ENCODE measurements around the gene PGBD5.

Gene PGBD5

DNA sequence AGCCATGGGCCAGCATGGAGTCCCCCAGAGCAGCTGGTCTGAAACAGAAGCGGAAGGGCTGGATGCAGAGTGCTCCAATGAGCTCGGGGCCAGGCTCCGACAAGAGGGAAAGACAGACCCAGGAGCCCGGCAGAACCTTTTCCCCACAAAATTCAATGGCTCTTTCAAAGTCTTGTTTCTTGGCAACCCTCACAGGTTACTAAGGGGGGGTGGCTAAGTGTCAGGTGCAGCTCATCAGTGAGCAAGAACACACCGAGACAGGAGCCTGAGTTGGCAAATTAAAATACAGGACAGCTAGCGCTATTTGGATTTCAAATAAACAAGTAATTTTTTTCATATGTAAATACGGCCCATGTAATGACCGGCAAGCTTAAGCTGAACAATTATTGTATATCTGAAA, 27.3 kb downstream of the PGBD5 start:
- DNase-seq = no peak

DNA sequence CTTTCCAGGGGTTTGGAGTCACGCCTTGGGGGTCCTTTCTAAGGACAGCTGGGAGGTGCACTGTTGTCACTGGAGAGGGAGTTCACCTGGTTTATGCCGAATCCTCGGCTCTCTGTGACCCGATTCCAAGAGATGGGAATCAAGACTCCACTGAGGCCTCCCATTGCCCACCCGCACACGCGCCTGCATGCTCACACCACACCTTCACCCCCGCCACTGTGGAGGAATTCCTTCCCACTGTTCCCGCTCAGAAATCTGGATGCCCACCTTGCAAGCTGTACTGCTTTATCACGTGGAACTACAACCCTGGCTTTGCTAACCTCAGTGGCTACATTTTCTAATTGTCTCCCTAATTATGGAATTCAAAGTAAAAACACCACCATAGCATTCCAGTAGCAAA, 29.2 kb downstream of the PGBD5 start:
- no peak for DNase-seq

DNA sequence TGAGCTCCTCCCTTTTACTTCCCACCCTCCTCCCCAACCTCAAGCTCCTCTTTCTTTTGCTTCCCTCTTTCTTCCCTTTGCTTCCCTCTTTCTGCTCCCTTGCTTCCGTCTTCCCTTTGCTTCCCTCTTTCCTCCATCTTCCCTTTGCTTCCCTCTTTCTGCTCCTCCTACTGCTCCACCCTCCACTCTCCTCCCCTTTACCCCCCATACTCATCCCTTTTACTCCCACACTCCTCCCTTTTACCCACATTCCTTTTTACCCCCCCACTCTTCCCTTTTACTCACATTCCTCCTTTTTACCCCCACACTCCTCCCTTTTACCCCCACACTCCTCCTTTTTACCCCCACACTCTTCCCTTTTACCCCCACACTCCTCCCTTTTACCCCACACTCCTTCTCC, 30.2 kb downstream of the PGBD5 start:
- no peak for DNase-seq

DNA sequence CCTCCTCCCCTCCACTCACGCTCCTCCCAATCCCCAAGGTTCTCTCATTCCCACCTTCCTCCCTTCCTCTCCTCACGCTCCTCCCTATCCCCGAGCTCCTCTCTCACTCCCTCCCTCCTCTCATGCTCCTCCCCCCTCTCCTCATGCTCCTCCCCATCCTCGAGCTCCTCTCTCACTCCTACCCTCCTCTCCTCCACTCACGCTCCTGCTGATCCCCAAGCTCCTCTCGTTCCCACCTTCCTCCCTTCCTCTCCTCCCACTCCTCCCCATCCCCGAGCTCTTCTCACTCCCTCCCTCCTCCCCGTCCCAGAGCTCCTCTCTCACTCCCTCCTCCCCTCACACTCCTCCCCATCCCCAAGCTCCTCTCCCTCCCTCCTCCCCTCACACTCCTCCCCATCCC, 31.4 kb downstream of the PGBD5 start:
- DNase-seq = no peak

DNA sequence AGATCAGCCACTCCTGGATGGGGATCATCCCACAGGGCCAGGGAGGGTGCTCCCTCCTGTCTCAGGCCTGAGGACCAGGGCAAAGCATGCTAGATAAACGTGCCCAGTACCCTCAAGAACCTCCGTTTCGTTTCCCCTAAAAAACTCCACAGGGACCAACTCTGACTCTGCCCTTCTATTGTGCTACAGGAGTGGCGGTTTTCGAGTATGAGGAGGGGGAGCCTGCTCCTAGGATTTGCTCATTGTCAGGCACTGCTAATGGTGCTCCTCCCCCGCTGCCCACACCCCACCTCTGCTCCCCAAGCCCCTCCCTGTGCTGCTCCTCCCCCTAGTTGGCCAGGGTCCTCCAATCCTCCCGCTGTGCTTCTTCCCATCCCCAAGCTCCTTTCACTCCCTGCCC, 32.0 kb downstream of the PGBD5 start:
- no peak for DNase-seq

DNA sequence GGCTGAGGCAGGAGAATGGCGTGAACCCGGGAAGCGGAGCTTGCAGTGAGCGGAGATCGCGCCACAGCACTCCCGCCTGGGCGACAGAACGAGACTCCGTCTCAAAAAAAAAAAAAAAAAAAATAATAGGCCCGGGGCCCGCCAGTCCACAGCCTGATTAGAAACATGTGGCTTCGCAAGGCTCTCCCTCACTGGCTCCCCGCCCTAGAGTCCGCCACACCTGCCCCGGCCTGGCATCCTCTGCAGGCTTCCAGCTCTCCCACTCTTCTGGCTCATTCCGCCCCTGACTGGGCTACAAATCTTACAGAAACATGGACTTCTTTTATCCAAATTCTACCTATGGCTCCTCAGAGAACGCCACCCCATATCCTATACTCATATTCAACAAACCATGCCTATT, 32.4 kb downstream of the PGBD5 start:
- no peak for DNase-seq

DNA sequence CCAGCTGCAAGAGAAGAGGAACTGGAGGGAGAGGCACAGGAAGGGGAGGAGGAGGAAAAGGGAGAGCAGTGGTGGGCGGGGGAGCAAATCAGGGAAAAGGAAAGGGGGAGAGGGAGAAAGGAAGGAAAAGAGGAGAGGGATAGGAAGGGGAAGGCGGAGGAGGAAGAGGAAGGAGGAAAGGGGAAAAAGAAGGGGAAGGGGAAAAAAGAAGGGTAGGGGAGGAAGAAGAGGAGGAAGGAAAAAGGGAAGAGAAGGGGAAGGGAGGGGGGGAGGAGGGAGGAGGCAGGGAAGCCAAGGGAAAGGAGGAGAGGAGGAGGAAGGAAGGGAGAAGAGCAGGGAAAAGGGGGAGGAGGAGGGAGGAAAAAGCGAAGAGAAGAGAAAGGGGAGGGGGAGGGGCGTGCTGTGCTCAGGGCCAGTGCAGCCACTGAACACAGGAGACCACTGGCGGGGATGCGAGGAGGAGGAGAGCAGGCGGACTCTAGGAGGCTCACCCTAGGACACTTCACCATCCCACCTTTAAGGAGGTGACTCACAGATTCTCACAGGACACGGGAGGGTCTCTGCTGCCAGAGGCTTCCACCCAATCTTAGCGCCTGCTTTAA, 33.1 kb downstream of the PGBD5 start:
- no peak for DNase-seq

DNA sequence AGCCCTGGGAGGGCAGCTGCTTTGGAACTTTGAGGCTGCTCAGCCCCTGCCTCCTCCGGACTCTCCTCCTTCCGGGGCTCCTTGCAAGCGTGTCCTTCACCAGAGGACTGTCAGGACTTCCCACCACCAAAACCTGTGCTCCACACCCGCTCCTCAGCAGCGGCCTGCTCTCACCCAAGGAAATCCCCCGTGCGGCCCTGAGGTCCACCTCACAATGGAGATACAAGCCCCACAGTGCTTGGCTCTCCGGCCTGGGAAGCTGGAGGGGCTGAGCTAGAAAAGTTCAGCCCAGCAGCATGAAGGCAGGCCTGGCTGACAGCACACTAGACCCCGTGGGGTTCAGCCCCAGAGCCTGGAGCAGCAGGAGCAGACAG, 33.6 kb downstream of the PGBD5 start:
- no peak for DNase-seq

DNA sequence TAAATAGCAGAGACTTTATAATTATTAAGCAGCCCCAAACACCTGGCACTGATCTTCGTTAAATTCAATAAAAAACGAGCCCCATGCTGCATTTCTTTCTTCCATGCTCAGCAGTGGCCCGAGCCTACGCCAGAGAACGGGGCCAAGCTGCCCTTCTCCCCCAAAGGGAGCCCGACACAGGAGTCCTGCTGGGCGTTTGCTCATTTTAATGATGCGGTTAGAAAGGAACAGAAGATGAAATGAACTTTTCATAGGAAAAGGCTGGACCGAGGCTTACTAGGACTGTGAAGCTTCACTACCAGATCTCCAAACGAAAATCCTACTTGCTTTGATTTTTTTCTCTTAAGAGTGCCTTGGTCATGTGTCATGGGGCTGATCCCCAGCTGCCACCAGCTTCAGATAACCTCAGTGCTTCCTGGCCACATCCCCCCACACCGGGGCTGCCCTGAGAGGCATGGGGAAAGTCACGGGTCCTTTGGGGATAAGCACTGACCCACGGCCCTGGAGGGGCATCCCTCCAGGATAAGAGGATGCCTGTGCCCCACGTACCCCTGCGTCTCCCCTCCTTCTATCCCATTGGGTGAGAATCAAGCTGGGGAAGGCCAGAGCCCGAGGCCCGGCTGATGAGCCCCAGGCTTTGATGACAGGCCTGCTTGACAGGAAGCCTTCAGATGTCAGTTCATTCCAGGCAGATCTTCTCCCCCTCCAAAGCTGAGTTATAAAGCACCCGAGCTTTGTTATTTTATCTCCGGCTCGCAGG, 34.2 kb downstream of the PGBD5 start:
- no peak for DNase-seq

DNA sequence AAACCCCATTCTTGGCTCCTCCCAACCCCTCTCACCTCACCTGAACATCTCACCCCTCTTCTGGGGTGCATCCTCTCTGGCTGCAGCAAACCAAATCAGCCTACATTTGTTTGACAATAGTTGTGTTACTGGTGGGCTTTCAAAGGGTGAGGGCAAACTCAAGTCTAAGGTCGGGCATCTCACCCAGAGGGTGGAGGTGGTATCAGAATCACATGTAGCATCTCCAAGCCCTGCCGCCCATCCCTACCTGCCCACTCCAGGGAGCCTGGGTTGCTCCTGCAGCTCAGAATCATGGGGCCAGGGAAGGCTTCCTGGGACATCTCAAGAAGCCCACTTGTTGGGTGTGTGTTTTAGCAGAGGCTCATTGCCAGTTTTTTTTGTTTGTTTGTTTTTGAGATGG, 35.8 kb downstream of the PGBD5 start:
- no peak for DNase-seq

DNA sequence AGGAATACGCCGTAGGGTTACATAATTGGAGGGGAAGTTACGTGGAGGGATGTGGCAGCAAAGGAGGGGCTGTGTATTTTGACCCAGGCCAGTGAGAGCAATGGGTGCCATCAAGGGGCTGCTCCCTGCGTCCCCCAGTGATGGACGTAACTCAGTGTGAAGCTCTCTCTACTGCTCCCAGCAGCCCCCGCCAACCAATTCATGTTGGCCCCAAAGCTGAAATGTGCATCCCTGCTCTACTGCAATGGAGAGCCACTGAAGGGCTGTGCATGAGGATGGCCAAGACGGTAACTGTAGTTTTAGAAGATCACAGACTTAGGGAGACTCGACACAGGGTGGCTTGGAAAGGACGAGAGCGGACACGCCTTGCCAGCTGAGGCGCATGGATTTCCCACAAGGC, 38.3 kb downstream of the PGBD5 start:
- DNase-seq = no peak

DNA sequence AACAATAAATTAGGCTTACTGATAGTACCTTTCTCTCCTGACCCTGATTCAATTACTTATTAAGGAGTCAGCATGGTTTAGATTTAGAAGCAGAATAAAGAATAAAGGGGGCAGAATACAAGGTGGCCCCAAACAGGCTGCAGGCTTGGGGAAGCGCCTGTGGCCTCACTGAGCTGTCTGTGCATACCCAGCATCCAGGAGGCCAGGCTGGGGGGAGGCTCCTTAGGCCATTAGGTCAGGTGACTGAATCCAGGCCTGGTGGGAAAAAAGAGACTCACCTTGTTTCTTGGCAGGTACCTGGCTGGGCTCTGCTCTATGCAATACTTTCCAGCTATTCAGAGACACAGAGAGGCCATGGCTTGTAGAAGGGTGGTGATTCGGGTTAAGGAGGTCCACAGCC, 38.8 kb downstream of the PGBD5 start:
- no peak for DNase-seq

DNA sequence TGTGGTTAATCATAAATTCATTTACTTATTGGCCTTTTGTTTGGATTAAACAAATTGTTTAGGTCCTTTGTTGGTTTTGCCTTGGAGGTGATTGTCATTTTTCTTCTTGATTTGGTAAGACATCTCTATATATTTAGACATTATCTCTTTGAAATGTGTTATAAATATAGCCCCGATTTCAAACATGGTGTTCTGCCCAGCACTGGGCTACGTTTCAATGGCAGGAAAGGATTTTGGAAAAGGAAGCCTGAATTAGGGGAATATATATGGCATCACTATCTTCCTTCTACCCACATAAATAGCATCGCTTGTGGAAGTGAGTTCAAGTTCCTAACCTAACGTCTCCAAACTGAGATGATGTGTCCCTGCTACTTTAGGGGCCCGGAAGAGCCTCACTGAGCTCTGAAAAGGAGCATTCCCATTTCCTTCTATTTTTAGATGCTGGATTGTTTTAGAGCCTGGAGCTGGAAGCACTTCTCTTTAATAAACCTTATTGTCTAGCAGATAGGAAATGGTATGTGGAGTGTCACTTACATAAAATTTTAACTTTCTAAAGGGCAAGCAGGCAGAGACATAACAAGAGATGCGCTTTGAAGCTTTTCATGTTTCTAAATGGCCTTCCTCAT, 39.4 kb downstream of the PGBD5 start:
- no peak for DNase-seq

DNA sequence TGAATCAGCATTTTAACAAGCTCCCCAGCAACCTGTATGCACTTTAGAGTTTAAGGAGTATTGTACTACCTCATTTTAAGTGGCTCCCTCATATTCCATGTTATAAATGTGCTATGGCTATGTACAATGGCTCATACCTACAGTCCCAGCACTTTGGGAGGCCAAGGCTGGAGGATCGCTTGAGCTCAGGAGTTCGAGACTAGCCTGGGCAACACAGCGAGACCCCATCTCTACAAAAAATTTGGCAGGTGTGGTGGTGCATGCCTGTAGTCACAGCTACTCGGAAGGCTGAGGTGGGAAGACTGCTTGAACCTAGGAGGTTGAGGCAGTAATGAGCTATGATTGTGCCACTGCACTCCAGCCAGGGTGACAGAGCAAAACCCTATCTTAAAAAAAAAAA, 40.2 kb downstream of the PGBD5 start:
- DNase-seq = no peak

DNA sequence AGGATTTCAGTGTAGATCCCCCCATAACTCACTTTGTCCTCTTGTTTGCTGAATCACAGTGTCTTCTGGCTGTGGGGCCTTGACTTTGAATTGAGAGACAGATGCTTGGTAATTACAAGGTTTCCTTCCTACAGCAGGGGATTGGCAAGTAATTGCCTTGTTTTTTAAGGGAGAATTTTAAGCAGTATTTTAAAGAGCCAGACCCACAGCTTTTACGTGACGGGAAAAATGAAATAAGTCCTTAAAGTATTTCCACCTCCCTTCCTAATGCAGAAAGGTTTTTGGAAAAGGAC, 41.0 kb downstream of the PGBD5 start:
- no peak for DNase-seq

DNA sequence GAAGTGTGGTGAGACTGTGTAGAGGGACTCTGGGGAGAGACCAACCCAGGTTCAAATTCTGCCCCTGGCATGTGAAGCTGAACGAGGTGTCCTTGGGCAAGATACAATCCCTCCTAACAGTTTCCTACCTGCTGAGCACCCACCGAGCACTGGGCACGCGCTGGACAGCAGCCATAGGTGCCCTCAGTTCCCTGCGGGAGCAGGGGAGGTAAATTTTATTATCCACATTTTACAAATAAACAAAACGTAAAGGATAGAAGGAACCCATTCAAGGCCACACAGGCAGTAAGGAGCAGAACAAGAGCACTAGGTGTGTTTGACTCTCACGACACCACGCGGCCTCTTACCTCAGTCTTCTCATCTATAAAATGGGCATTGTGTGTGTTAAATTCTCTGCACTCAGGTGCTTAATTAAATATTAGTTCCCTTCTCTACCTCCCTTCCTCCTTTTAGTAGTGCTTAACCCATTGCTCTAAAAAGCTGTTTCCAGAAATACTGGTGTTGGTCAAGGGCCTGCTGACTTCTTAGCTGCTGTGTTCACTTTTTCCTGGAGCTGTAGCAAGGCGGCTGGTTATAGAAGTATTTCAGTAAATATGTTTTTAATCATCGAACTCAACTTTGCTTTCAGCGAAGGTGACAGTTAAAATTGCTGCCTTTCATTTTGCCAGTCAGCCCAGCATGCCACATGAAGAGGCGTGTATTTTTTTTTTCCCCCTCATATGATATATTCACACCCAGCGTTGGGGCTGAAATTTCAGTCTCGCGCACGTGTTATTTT, 41.6 kb downstream of the PGBD5 start:
- no peak for DNase-seq

DNA sequence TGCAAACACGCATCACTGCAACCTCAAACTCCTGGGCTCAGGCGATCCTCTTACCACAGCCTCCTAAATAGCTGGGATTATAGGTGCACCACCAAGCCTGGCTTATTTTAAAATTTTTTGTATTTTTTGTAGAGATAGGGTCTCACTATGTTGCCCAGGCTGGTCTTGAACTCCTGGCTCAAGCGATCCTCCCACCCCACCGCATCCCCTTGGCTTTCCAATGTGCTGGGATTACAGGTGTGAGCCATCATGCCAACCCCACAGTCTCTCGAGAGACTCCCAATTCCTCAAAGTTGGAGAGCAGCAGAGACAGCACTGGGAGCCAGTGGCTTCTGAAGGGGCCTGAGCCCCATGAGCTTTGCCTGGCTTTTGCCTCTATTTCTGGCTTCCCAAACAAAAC, 42.7 kb downstream of the PGBD5 start:
- no peak for DNase-seq

DNA sequence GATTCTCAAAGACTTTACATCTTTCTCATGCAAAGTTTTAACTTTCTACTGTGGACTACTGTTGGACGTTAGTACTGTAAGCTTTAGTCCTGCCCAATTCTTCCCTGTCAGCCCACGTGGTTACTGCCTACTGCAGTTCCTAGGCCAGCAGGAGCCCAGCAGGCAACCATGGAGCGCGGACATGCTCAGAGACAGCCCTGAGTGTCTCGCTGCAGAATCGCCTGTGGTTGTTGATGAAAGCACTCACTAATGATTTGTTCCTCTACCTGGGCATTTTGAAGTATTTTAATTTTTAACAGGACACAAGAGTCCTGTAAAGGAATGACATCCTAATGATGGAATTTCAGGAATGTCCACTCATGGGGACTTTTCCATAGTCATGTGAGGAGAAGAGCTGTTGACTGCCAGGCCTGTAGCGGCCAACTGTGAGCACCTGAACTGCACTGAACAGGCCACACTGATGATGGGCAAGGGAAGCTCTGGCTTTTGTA, 44.1 kb downstream of the PGBD5 start:
- DNase-seq = peak in 4 of 56 donors; percentile 17 to 31 (median 22)

DNA sequence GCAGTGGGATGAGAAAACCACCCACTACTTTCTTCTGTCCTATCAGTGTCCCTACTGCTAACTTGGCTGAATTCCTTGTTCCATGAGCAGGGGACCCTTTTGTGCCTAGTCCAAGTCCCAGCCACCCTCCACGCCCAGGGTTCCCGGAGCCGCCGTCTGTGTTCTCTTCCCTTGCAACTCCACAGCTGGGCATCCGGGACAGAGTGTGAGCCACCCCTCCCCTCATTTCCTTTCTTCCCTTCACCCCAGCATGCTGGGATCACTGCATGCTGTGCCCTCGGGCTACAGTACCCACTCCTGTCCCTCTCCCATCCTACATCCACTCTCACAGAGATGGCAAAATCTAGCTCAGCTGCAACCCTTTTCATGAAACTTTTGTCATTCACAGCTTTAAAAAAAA, 44.5 kb downstream of the PGBD5 start:
- no peak for DNase-seq

DNA sequence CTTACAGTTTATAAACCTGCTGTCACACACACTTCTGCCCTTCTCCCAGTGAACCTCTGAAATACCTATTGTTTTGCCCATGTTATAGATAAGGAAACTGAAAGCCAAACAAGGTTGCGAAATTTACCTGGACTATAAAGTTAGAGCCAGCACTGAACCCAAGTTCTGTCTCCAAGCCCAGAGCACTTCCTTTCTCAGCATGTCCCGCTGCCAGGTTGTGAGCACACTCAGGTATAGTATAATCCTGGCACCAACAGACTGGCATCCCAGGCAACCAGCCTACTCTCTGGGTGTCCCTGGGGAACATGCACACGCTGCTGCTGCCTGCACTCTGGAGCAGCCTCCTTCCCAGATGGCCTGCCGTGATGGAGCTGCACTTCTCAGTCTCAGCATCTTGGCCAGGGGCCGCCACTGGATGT, 45.1 kb downstream of the PGBD5 start:
- DNase-seq = no peak

DNA sequence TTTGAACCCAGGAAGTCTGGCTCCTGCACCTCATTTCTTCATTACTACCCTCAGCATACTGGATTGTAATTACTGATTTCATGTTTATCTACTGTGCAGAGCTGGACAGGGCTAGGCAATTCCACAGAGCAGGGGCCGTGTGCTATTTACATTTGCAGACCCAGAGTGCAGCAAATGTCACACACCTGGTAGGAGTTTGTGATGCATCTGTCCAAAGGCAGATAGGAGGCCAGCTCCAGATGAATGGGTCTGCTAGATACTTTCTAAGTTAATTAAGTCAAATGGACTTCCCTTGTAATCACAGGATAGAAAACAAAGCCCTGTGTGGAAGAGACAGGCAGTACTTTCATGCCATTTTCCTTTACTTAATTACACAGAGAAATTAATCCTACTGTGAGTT, 46.2 kb downstream of the PGBD5 start:
- no peak for DNase-seq

DNA sequence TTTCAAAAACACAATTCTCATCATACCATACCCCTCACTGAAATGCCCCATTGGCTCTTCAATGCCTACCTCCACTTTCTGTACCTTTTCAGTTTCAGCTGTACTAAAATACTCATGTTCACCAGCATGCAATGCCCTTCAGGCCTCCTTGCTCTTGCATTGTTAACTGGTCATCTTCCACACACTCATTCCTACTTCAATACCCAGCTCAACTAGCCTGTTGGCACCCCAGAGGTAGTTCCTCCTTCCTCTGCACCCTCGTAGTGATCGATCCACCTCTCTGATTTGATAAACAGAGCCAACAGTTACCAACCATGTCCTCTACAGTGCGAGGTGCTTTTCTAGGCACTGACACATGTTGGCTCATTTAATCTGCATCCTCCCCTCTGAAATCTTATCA, 46.7 kb downstream of the PGBD5 start:
- DNase-seq = no peak

All from amygdala (tissue), 56 donors.